Measurements from ENCODE around the gene MYZAP.
A peak's percentile ranks its signal among the peaks of the same experiment; 100 is the strongest.

Gene MYZAP

DNA sequence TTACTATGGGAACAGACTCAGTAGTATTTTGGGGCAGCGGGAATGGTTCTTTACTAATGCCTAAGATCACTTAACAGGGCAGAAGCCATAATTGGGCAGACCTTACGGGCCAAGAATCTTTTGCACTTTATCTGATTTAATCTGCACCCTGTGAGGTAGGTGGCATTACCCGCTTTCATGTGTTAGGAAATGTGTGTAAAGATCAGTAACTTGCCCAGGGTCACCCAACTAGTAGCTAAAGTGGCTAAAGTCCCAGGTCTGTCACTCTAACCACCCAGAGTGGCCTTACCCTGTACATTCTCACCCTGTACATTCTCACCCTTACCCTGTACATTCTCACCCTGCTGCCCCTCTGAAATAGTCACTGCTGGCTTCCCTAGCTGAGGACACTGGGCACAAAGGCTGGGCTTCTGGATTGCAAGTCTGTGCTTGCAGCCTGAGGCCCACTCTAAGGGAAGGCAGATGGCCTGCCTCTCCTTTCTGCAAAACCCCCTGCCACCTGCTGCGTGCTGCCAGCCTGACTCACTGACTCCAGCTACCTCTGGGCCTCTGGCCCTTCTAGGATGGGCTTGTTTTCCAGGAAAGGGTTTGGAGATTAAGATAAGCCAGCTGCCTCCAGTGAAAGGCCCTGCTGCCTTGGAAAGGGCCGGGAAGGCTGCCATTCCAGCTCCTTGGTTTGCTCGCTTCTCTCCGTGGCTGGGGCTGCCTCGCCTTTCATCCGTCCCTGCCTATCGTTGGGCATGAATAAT is 37.5 kb upstream of the MYZAP start:
- DNase-seq (ENCODE audit: low spot score) = no peak
- Histone ChIP-seq H3K4me3 (no peak overlapping the region), H3K27ac (no peak overlapping the region)
- TF ChIP-seq CTCF (IDR thresholded peaks at IDR 0.05) = no peak

GRCh38 chr15:57554812-57555179 is 36.9 kb upstream of the MYZAP start:
- DNase-seq (ENCODE audit: low spot score) = no peak
- TF ChIP-seq CTCF (IDR thresholded peaks at IDR 0.05) = no peak
- H3K4me3 ChIP-seq = no peak overlapping the region
- H3K27ac ChIP-seq = no peak overlapping the region

GRCh38 chr15:57555270-57555669 is 36.4 kb upstream of the MYZAP start:
- DNase-seq (ENCODE audit: low spot score) = no peak
- no peak for TF ChIP-seq CTCF (IDR thresholded peaks at IDR 0.05)
- Histone ChIP-seq H3K27ac (no peak overlapping the region), H3K4me3 (no peak overlapping the region)

DNA sequence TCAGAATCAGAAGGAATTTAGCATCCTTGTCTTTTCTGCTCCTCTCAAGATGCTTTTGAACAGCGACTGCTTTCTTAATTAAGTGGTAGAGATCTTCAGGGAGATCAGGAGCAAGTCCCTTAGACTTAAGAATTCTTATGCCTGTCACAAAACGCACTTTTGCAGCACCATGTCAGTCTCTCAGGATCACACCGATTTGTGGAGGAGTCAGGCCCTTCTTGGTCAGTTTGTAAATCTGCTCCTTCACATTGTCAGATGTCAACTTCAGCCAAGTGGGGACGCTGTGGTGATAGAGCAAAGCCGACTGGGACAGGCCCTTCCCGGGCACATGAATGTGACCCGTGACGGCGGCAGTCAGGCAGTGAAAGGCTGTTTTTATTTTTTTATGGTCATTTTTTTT is 35.7 kb upstream of the MYZAP start:
- DNase-seq (ENCODE audit: low spot score) = no peak
- no peak overlapping the region for H3K4me3 ChIP-seq
- no peak for TF ChIP-seq CTCF (IDR thresholded peaks at IDR 0.05)
- no peak overlapping the region for H3K27ac ChIP-seq

GRCh38 chr15:57557267-57557666 is 34.4 kb upstream of the MYZAP start:
- H3K4me3 ChIP-seq = no peak overlapping the region
- DNase-seq (ENCODE audit: low spot score) = no peak
- no peak for TF ChIP-seq CTCF (IDR thresholded peaks at IDR 0.05)
- H3K27ac ChIP-seq = no peak overlapping the region

GRCh38 chr15:57557810-57558209 is 33.9 kb upstream of the MYZAP start:
- no peak for TF ChIP-seq CTCF (IDR thresholded peaks at IDR 0.05)
- Histone ChIP-seq H3K4me3 (no peak overlapping the region), H3K27ac (no peak overlapping the region)
- peak; percentile 35 for DNase-seq (ENCODE audit: low spot score)

DNA sequence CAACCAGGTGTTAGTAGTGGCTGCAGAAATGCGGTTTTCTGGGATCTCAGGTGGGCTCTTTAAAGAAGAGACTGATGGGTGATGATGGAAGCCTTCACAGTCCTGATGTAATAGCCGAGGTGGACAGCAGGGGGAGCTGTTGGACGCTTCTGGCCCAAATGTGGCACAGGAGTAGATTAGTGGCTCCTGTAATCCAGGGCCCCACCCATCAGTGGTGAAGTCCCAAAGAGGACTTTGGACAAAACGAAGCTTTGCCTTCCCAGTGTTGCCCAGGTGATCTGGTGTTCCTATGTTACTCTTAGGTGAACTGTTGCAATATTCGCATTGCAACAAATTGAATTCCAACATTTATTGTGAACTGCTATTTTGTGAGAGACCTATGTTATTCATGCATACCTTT is 31.8 kb upstream of the MYZAP start:
- TF ChIP-seq CTCF (IDR thresholded peaks at IDR 0.05) = peak; percentile 59
- Histone ChIP-seq H3K4me3 (no peak overlapping the region), H3K27ac (no peak overlapping the region)
- peak; percentile 77 for DNase-seq (ENCODE audit: low spot score)
